Stimulated activated CD4-positive, alpha-beta T cell treated with anti-CD3 and anti-CD28 coated beads, Interleukin-12 subunit alpha, Interleukin-12 subunit beta, amount 100 ng/mL, for 24 hours (primary cell): ENCODE measurements around the gene OR5C1.
"Not testable (repeated sequence)": the region's sequence is repeated elsewhere in the genome, so short reads cannot be mapped to it uniquely, and the experiment has no call there.

ENCODE experiments used
- DNase-seq, 2 experiments: peaks; one replicate each; pipeline ENCODE4 v3.0.0-alpha.2; 2020; ENCODE audit warnings: low read depth in 2 of 2

OR5C1 gene

GRCh38 chr9:122810306-122810946 is 21.7 kb downstream of the OR5C1 start:
- DNase-seq, result peak; percentile 53 to 62

GRCh38 chr9:122812736-122813135 is 24.0 kb downstream of the OR5C1 start:
- no peak for DNase-seq

GRCh38 chr9:122814545-122814944 is 25.8 kb downstream of the OR5C1 start:
- no peak for DNase-seq

- DNase-seq, result no peak
Measured at GRCh38 chr9:122815544-122815943, 26.8 kb downstream of the OR5C1 start.

- no peak for DNase-seq
Measured at GRCh38 chr9:122816163-122816867, 27.6 kb downstream of the OR5C1 start.

GRCh38 chr9:122819326-122819725 is 30.6 kb downstream of the OR5C1 start:
- DNase-seq, result no peak

GRCh38 chr9:122819791-122820489 is 31.2 kb downstream of the OR5C1 start:
- no peak for DNase-seq

- DNase-seq, result no peak
Measured at GRCh38 chr9:122820490-122820845, 31.7 kb downstream of the OR5C1 start.

- DNase-seq, result no peak
Measured at GRCh38 chr9:122821278-122821943, 32.7 kb downstream of the OR5C1 start.

- DNase-seq, result no peak
Measured at GRCh38 chr9:122822056-122822455, 33.3 kb downstream of the OR5C1 start.

GRCh38 chr9:122822938-122823337 is 34.2 kb downstream of the OR5C1 start:
- DNase-seq, result no peak

GRCh38 chr9:122827761-122828093 is 39.0 kb downstream of the OR5C1 start:
- DNase-seq, result no peak

- not testable (repeated sequence) for DNase-seq
Measured at GRCh38 chr9:122828965-122829284, 40.2 kb downstream of the OR5C1 start.

GRCh38 chr9:122832194-122832593 is 43.5 kb downstream of the OR5C1 start:
- no peak for DNase-seq

- DNase-seq, result no peak
Measured at GRCh38 chr9:122835313-122835731, 46.6 kb downstream of the OR5C1 start.

GRCh38 chr9:122837266-122837850 is 48.6 kb downstream of the OR5C1 start:
- DNase-seq, result no peak

GRCh38 chr9:122838441-122838840 is 49.7 kb downstream of the OR5C1 start:
- not testable (repeated sequence) for DNase-seq
